HG02610 (cell line): Measurements from ENCODE around the gene CAB39L.

Experiments
- ATAC-seq: cut with Tn5 transposase; IDR thresholded peaks from one replicate; pipeline ENCODE4 v1.9.1; 2021; ENCODE audit warnings: mild to moderate bottlenecking, moderate library complexity; ENCODE audit not compliant: unreplicated experiment

CAB39L gene

DNA sequence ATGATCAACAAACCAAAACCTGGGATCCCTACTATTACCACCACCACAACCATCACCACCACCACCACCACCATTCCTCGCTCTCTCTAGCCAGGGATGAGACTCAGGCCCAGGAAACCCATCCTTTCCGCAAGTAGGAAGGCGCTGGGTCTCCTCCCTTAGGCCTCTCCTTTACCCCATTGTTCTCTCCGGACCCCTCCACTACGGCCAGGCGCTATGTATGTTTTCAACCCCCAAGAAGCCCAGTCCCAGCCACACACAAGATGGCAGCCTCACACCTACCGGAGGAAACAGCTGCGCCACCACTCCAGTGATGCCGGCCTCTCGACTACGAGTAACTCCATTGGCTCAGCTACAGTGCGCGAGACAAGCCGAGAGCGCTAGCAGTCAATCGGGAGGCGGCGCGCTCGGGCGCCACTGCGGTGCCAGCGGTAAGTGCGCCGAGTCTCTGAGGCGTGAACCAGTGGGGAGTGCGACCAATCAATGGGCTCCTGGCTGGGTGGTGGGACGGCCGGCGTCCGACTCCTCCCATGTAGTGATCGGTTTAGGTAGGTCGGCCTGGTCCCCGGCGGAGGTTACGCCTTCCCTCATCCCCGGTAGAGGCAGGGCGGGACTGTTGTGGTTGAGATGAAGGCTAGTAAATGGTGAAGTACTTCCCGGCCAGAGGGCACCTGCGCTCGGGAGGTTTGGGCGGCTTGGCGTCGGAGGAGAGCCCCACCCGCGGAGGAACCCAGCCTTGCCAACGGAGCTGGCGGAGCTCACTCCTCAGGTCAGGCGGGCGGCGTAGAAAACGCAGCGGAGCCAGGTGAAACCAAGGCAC is at the start of gene CAB39L, which contains the start of gene SETDB2:
TSS of gene CAB39L (minus strand) at position 361 of the 820 bp plus-strand sequence. CDS start 61,154 bp downstream, outside the sequence.
TSS of gene SETDB2 (plus strand) at position 571 of the 820 bp plus-strand sequence. CDS start 7,620 bp downstream, outside the sequence.
- peak; percentile 95 for ATAC-seq

DNA sequence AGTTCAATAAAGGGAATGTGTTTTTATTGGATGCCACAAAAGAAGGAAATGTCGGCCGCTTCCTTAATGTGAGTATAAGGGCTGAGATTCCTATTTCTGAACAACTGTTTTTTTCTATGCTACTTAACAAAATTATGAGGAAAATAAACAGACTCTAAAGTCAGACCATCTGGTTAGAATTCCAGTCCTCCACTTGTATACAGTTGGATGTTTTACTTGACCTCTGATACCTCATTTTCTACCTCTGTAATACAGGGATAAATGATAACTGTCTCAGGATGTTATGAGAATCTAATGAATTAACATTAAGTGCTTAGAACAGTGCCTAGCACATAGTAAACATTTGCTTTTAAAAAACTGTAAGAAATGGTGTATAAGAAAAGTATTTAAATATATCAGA is 44.7 kb upstream of the CAB39L start:
- ATAC-seq: no peak

- no peak for ATAC-seq
Observed at GRCh38 chr13:49481788-49482187, 37.9 kb upstream of the CAB39L start.

DNA sequence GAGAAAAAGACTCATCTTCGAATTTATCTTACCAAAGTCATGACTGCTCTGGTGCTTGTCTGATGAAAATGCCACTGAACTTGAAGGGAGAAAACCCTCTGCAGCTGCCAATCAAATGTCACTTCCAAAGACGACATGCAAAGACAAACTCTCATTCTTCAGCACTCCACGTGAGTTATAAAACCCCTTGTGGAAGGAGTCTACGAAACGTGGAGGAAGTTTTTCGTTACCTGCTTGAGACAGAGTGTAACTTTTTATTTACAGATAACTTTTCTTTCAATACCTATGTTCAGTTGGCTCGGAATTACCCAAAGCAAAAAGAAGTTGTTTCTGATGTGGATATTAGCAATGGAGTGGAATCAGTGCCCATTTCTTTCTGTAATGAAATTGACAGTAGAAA is 32.7 kb upstream of the CAB39L start:
- ATAC-seq: no peak

GRCh38 chr13:49472186-49472585 is 28.3 kb upstream of the CAB39L start:
- no peak for ATAC-seq

GRCh38 chr13:49466292-49466838 is 22.5 kb upstream of the CAB39L start:
- no peak for ATAC-seq

DNA sequence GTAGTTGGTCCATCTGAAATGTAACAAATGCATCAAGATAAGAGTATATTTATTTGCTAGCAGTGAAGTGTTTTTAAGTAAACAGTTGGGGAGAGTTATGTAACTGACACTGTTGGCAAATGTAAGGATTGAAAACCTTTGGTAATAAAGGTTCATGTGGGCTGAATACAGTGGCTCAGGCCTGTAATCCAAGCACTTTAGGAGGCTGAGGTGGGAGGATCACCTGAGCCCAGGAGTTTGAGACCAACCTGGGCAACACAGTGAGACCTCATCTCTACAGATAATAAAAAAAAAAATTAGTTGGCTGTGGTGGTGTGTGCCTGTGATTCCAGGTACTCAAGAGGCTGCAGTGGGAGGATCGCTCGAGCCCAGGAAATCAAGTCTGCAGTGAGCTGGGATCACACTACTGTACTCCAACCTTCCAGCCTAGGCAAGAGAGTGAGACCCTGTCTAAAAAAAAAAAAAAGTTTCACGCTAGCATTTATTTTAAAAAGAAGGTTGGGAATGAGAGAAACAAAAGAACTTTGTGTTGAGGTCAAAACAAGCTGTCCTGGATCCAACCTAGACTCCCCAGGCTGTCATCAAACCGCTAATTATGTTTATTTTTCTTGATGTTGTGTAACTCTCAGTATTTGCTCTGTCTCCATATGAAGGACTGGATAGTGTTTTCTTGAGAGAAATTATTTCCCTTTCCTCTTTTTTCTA is 20.9 kb upstream of the CAB39L start:
- ATAC-seq: no peak

- no peak for ATAC-seq
Observed at GRCh38 chr13:49464085-49464484, 20.2 kb upstream of the CAB39L start.

DNA sequence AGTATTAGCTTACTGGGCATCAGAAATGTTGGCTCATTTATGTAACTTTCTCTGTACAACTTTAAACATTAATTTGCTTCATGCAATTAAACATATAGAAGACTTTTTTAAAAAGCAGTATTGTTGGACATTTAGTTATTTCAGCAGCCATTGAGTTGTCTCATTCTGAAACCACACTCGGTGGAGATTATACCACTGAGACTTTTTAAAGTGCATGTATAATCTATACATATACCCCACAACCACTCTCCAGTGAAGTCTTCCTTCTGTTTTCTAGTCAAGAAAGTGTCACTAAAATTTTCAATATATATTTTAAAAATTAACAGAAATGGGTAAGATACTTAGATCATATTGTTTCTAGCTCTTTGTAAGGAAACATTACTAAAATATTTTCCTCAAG is 15.7 kb upstream of the CAB39L start:
- peak; percentile 33 for ATAC-seq

- ATAC-seq: no peak
Observed at GRCh38 chr13:49457221-49457620, 13.4 kb upstream of the CAB39L start.

DNA sequence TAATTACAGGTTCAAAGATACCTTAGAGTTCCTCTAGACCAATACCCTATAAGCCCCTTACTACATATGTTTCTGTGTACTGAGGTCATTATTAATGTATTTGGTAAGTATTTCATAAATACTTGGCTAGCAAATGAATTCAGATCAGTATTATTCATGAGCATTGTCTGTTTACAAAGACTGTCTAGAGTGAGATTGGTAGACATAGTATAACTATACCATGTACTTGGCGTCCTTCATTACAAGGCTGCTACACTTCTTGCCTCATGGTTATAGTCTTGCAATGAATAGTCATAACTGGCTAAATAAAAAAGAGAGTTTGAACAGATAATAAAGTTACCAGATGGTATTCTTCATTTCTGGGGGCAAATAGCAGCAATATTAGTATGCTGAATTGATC is 12.3 kb upstream of the CAB39L start:
- ATAC-seq: no peak

DNA sequence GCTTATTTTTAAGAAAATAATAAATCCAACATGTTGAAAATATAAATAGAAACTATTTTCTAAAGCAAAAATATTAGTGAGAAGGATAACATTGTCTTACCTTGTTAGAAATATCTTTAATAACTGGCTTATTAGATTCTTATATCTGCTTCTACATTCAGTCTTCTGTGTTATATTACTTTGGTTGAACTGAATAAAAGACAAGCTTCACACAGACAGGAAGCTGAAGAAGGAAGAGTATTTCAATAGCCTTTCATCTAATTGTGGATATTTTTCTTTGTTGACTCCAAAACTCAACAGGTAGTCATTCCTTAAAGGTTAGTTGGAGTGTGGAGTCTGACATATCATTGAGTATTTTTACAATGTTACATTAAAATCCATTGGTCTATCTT is 11.1 kb upstream of the CAB39L start:
- ATAC-seq: no peak

DNA sequence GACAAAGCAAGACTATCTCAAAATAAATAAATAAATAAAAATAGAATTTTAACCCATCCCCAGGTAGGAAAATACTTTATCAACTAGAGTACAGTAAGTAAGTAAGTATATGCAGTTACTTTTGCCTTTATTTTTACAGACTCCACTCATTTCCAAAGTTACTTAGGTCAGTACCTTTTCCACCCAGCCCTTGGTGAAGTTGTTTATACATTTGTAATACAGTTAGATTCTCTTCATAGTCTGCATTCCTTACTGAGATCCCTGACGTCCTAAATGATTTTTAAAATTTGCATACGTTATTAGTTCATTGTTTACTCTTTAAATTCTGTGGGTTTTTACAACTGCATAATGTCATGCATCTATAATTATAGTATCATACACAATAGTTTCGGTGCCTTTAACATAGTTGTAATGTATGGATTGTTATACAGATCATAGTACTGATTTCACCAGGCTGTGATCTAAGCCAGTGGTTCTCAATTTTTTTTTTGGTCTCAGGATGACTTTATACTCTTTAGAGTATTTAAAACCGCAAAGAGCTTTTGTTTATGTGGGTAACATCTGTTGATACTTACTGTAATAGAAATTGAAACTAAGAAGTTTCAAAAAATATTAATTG is 10.6 kb upstream of the CAB39L start:
- peak; percentile 96 for ATAC-seq

GRCh38 chr13:49453465-49453864 is 9.6 kb upstream of the CAB39L start:
- ATAC-seq: no peak

DNA sequence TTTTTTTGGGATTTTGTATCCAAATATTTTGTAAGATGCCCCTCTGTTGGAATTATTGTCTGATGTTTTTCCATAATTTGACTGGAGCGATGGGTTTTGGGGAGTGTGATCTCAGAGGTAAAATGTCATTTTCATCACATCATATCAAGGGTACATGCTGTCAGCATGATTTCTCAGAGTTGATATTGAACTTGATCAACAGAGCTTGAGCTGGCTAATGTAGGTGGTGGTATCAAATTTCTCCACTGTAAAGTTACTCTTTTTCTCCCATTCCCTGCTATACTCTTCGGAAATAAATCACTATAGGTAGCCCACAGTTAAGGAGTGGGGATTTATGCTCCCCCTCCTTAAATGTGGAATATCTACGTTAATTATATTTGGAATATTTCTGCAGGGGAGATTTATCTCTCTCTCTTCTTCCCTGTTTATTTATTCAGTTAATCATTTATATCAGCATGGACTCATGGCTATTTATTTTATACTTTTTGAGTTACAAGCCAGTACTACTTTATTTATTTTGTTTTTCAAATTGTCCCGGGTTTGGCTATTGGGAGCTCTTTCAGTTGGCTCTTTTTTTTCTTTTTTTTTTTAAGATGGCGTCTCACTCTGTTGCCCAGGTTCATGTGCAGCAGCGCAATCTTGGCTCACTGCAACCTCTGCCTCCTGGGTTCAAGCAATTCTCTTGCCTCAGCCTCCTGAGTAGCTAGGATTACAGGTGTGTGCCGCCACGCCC is 9.0 kb upstream of the CAB39L start:
- ATAC-seq: no peak

DNA sequence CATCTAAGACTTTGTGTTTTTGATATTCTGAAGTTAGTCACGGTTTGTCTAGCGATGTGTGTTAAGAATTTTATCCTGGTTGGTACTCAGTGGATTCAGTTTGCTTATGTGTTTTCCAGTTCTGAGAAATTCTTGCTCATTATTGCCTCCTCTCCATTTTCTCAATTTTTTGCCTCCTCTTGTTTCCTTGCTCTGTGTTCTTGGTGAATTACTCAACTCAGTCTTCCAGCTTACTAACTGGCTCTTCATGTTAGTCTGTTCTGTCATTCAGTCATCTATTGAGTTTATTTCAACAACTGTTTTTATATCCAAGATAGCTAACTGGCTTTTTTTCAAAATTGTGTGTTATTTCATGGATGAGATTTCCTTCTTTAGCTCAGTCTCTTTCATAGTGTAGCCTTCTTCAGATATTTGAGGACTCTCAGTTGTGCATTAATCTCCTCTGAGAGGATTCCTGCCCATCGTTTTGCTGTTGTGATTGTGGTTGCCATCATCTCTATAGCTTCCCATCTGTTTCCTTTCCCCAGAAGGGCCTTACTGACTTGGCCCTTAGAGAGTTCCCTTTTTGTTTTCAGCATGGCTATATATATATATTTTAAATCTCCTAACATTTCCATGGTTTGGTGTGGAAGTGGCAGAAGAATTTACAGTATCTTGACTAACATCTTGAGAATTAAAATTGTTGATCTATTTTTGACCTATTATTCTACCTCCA is 6.4 kb upstream of the CAB39L start:
- no peak for ATAC-seq

- no peak for ATAC-seq
Observed at GRCh38 chr13:49448753-49449152, 4.9 kb upstream of the CAB39L start.

- no peak for ATAC-seq
Observed at GRCh38 chr13:49446473-49446872, 2.6 kb upstream of the CAB39L start.

DNA sequence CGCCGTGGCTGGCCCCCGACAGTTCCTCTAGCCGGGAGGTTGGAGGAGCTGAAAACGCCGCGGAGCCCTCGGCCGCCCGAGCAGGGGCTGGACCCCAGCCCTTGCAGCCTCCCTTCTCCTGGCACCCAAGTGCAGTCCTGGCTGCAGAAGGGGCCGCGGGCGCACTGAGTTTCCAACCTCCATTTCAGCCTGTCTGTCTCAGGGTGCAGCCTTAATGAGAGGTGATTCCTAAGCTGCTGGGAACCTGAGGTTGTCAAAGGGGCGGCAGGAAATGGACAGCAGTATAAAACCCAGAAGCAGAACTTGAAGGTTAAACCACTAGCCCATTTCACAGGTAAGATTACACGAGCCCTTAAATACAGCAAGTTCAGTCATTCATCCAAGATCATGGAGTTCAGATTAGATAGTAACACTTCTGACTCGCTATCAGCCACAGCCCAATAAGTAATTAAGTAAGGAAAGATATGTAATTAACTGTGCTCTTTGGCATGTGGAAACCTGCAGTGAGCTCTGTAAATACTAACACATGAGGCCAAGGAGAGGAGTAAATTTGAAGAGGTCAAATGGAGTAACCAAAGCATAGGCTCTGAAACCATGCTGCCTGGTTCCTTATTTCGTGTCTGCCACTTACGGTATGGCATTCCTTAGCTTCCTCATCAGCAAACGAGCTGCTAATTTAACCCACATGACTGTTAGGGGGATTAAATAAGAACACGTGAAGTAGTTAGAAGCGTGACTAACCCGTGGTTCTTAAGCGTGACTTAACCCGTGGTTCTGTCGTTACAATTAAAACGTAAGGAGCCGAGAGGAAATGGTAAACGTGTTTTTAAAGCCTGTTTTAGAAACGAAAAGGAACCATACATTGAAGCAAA is 896 bp upstream of the CAB39L start:
- no peak for ATAC-seq
